ENCODE data around the gene HNRNPH3.
"Not testable (repeated sequence)": the region's sequence is repeated elsewhere in the genome, so short reads cannot be mapped to it uniquely, and the experiment has no call there.

The HNRNPH3 gene, protein sequence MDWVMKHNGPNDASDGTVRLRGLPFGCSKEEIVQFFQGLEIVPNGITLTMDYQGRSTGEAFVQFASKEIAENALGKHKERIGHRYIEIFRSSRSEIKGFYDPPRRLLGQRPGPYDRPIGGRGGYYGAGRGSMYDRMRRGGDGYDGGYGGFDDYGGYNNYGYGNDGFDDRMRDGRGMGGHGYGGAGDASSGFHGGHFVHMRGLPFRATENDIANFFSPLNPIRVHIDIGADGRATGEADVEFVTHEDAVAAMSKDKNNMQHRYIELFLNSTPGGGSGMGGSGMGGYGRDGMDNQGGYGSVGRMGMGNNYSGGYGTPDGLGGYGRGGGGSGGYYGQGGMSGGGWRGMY

DNA sequence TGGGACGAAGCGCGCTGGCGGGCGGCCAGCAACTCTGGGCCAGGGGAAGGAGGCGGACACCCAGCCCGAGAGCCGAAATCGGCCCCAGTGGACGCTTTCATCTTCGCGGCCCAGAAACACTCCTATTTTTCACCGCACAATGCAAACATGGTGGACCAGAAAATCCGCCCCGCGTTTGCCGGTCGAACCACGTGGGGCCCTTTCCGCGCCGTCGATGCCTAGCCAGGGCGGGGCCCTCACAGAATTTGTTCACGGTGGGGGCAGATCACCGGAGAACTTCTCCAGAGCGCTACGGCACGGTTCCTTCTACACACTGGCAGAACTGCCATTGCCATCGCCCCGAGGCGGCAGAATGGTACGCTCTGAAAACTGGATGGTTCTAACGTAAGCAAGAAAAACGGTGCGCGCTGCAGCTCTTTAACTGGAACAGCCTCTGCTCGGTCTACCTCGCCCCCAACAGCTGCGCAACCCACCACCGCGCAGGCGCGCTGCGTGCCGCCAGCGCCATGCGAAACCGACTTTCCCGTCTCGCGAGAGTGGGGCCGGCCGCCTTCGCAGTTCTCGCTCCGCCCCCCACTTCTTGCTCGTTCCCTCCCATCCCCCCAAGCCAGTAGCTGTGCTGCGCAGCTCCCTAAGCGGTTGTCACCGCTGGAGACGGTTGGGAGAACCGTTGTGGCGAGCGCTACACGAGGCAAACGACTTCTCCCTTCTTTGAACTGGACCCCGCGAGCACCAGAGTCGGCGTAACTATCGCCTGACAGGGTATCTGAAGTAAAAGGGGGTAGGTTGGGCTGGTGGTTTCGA is at the start of gene HNRNPH3:
Gene HNRNPH3, plus strand, starts transcription at position 610 of the 804 bp plus-strand sequence. CDS start 5,158 bp downstream, outside the sequence.
- peak; percentile 98 for DNase-seq (ENCODE audit: low read depth in 2 of 3, low spot score in 1 of 3)

DNA sequence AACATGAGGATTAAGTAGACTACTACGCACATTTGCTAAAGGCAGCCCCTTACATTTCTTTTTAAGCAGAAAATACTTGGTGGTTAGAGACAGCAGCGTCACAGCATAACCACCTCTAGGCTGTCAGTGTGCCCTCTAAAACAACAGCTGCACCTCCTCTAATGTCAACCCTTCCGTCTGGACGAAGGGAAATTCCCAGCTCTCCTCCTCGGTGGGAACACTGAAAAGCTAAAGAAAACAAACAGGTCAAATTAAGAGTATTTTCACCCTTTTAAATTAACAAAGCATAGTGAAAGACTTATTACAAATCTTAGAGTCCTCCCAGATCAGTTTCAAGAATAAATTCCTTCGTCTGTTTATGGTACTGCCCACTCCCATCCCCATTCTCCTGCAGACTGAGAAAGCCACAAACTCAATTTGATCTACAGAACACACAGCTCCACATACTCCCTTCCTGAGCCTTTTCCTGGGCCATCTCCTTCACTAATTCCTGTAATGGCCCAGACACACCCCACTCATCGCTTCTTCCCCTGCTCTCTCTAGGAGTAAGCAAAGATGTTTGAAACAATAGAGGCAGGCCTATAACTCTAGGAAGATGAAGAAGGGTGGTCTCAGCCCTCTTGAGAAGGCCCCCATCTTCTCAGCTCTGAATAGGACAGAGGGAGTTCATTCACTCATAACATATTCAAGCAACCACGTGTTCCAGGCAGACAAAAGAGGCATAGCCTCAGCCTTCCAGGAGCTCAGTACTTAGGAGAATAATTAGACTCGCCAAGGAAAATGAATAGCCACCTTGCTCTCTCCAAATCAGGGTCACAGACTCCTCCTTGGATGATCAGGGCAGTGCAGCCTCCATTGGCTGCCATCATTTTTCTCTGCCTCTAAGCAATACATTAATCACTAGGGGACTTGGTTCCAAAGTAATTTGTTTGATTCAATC is 47.5 kb upstream of the HNRNPH3 start:
- DNase-seq (ENCODE audit: low read depth in 2 of 3, low spot score in 1 of 3), result no peak

DNA sequence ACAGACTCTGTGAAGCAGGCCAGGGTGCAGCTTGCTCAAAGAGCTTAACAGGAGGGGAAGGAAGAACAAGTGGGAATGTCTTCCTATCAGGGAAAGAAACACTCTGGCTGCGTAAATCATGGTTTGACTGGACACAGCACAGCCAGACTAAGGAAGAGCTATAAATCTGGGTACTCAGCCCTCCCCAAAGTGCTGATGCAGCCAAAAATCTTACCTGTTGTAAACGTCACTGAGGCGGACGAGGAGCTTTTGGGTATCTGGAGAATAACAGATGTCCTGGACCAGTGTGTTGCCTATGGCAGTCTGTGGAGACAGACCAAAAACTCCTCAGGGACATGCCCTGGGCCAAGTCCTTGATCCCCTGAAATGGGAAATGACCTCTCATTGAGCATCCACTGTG is 43.1 kb upstream of the HNRNPH3 start:
- DNase-seq (ENCODE audit: low read depth in 2 of 3, low spot score in 1 of 3), result no peak

- DNase-seq (ENCODE audit: low read depth in 2 of 3, low spot score in 1 of 3), result no peak
Measured at GRCh38 chr10:68290736-68291135, 41.1 kb upstream of the HNRNPH3 start.

- no peak for DNase-seq (ENCODE audit: low read depth in 2 of 3, low spot score in 1 of 3)
Measured at GRCh38 chr10:68296843-68297663, 34.8 kb upstream of the HNRNPH3 start.

GRCh38 chr10:68301301-68301700 is 30.6 kb upstream of the HNRNPH3 start:
- no peak for DNase-seq (ENCODE audit: low read depth in 2 of 3, low spot score in 1 of 3)

GRCh38 chr10:68301790-68302502 is 29.9 kb upstream of the HNRNPH3 start:
- DNase-seq (ENCODE audit: low read depth in 2 of 3, low spot score in 1 of 3), result no peak

GRCh38 chr10:68302503-68302823 is 29.4 kb upstream of the HNRNPH3 start:
- DNase-seq (ENCODE audit: low read depth in 2 of 3, low spot score in 1 of 3), result no peak

- DNase-seq (ENCODE audit: low read depth in 2 of 3, low spot score in 1 of 3), result no peak
Measured at GRCh38 chr10:68302871-68303270, 29.0 kb upstream of the HNRNPH3 start.

DNA sequence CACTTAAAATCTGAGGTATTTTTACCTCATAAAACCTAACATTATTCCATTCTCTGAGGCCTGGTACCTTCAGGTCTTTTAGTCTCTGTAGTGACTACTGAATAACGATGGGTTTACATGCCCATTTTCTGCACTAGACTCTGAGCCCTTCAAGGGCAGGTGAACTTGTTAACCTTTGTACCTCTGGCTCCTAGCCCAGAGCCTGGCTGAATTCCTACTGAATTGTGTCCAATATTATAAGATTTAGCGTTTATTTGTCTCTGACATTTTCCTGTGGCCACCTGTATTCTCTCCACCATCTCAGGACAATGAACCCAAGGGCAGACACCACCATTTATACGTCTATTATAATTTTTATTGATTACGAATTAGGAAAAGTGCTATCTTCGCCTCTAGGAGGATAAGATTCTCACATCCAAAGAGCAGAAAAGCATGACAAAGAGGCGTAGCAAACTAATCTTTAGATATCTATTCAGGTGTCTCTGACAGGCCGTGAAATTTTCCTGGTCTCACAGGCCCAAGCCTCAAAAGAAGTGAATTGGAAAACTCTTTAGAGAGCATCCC is 27.9 kb upstream of the HNRNPH3 start:
- no peak for DNase-seq (ENCODE audit: low read depth in 2 of 3, low spot score in 1 of 3)

DNA sequence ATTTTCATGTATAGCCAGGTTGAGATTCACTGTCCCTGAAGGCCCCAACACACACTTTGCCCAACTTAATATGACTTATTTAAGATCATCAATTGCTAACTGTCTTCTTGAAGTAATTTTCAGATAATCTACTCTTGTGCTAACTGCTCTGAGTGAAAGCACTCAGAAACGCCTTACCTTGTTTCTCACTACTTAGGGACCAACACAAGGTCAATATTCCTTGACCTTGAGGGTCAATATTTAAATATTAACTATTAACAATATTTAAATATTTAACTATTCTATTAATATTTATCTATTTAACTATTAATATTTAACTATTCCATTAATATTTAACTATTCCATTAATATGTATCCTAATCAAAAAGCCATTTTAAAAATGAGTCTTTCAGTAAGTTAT is 26.0 kb upstream of the HNRNPH3 start:
- no peak for DNase-seq (ENCODE audit: low read depth in 2 of 3, low spot score in 1 of 3)

GRCh38 chr10:68310531-68310930 is 21.3 kb upstream of the HNRNPH3 start:
- DNase-seq (ENCODE audit: low read depth in 2 of 3, low spot score in 1 of 3), result no peak

DNA sequence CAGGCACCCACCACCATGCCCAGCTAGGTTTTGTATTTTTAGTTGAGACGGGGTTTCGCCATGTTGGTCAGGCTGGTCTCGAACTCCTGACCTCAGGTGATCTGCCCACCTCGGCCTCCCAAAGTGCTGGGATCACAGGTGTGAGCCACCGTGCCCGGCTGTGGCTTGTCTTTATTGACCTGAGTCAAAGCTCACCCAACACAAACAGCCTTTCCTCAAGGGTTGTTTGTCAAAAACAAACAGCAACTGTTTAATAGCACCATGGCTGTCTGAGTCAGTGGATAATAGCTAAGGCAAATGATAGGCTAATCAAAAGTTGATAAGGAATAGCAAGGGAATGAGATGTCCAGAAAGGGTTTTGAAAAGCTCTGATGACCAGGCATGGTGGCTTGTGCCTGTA is 16.9 kb upstream of the HNRNPH3 start:
- DNase-seq (ENCODE audit: low read depth in 2 of 3, low spot score in 1 of 3), result not testable (repeated sequence)

DNA sequence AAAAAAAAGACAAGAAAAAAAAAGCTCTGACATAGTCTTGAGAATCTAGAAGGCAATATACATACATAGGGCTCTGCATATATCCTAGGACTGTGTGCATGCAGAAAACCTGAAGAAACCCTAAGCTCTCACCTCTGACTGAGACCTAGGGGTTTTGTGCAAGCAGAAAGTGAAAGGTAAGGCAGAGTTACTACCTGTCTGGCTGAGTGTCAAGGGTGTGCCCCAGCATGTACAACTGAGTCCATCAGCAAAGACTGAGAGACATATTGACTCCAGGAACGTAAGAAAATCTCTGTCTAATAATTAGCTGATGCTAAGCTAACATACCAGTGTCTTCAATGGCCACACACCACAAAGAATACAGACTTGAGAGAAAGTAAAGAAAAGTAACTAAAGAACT is 16.3 kb upstream of the HNRNPH3 start:
- DNase-seq (ENCODE audit: low read depth in 2 of 3, low spot score in 1 of 3), result no peak

DNA sequence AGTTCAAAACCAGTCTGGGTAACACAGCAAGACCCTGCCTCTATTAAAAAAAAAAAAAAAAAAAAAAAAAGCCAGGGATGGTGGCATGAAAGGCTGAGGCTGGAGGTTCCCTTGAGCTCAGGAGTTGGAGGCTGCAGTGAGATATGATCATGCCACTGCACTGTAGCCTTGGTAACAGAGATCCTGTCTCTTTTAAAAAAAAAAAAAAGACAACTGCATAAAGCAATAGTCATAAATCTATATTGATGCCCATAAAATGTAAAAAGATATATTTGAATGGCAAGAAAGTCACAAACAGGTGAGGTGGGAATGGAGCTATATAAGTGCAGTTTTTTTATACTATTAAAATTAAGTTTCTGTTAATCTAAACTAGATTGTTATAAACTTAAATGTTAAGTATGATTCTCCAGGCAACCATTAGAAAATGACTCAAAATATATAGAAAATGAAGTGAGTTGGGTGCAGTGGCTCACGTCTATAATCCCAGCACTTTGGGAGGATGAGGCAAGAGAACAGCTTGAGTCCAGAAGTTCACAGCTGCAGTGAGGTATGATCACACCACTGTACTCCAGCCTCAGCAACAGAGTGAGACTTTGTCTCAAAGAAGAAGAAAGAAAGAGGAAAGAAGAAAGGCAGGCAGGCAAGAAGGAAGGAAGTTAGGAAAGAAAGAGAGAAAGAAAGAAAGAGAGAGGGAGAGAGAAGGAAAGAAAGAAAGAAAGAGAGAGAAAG is 13.4 kb upstream of the HNRNPH3 start:
- DNase-seq (ENCODE audit: low read depth in 2 of 3, low spot score in 1 of 3), result no peak

GRCh38 chr10:68324396-68324795 is 7.5 kb upstream of the HNRNPH3 start:
- not testable (repeated sequence) for DNase-seq (ENCODE audit: low read depth in 2 of 3, low spot score in 1 of 3)

GRCh38 chr10:68327889-68328786 is 3.7 kb upstream of the HNRNPH3 start:
- no peak for DNase-seq (ENCODE audit: low read depth in 2 of 3, low spot score in 1 of 3)

DNA sequence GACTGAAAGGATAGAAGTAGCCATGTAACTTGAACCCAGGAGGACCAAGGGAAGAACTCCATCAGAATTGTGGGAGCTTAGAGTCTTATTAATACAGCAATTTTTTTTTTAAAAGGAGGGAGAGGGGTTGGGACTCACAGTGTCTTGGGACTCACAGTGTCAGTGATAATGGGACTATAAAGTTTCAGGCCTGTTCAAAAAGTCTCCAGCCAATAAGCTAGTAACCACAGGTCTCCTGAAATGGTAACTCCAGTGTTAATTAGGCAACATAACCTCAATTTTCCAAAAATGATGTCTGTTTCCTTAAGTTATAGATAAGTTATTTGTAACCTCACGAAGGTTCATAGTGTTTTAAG is 2.4 kb upstream of the HNRNPH3 start:
- no peak for DNase-seq (ENCODE audit: low read depth in 2 of 3, low spot score in 1 of 3)
